8988T (cell line): ENCODE results near the gene WNK1.
"Not testable (repeated sequence)": the region's sequence is repeated elsewhere in the genome, so short reads cannot be mapped to it uniquely, and the experiment has no call there.

Experiments used
- DNase-seq: peaks from one replicate; pipeline ENCODE4 v3.0.0; 2011

WNK1 gene

GRCh38 chr12:749751-750270, 2.6 kb upstream of the WNK1 start:
- DNase-seq, result no peak

- DNase-seq, result no peak
These were observed 1.8 kb upstream of the WNK1 start for GRCh38 chr12:750366-751191.

GRCh38 chr12:751192-751998, 984 bp upstream of the WNK1 start:
- DNase-seq, result peak; percentile 54

GRCh38 chr12:752695-753610, 574 bp downstream of the WNK1 start:
- peak; percentile 43 for DNase-seq

GRCh38 chr12:753611-754472, 1.5 kb downstream of the WNK1 start:
- DNase-seq, result no peak

GRCh38 chr12:754473-754820, 2.1 kb downstream of the WNK1 start:
- no peak for DNase-seq

- peak; percentile 40 for DNase-seq
These were observed 2.6 kb downstream of the WNK1 start for GRCh38 chr12:754851-755562.

- DNase-seq, result no peak
These were observed 7.2 kb downstream of the WNK1 start for GRCh38 chr12:759628-760027.

GRCh38 chr12:761256-761655, 8.9 kb downstream of the WNK1 start:
- DNase-seq, result no peak

GRCh38 chr12:765840-766239, 13.5 kb downstream of the WNK1 start:
- no peak for DNase-seq

- DNase-seq, result no peak
These were observed 16.1 kb downstream of the WNK1 start for GRCh38 chr12:768434-768833.

GRCh38 chr12:770479-770878, 18.1 kb downstream of the WNK1 start:
- no peak for DNase-seq

- no peak for DNase-seq
These were observed 19.8 kb downstream of the WNK1 start for GRCh38 chr12:772056-772697.

GRCh38 chr12:774051-774614, 21.8 kb downstream of the WNK1 start:
- DNase-seq, result no peak

- not testable (repeated sequence) for DNase-seq
These were observed 23.8 kb downstream of the WNK1 start for GRCh38 chr12:775973-776771.

GRCh38 chr12:776772-777373, 24.5 kb downstream of the WNK1 start:
- not testable (repeated sequence) for DNase-seq

- no peak for DNase-seq
These were observed 25.2 kb downstream of the WNK1 start for GRCh38 chr12:777550-778047.

- no peak for DNase-seq
These were observed 26.2 kb downstream of the WNK1 start for GRCh38 chr12:778615-779014.
